Transverse colon (tissue), 4 donors: ENCODE data around the gene PYM1.

Experiments
- CTCF ChIP-seq, 5 experiments: fragments of 200-600 bp in 3 of 5; fragments of 450-650 bp in 2 of 5; sonication (generic) in 3 of 5; IDR thresholded peaks; 1 replicate in 2 of 5; 2 replicates in 3 of 5; pipeline ENCODE4 v1.5.1; 2016 to 2017; ENCODE audit warnings: antibody characterized with exemption in 5 of 5, inconsistent platforms in 3 of 5, mild to moderate bottlenecking in 2 of 5, moderate library complexity in 1 of 5
- EP300 ChIP-seq: sonication (generic); formaldehyde crosslinking; IDR thresholded peaks from one replicate; pipeline ENCODE4 v1.6.1; 2017; ENCODE audit warnings: antibody characterized with exemption, low read depth
- POLR2A ChIP-seq: fragments of 450-650 bp; IDR thresholded peaks from one replicate; pipeline ENCODE4 v1.6.1; 2016; ENCODE audit warnings: antibody characterized with exemption, mild to moderate bottlenecking, moderate library complexity
- POLR2AphosphoS5 ChIP-seq, 3 donors: sonication (generic); formaldehyde crosslinking; IDR thresholded peaks; one replicate each; pipeline ENCODE4 v1.6.1; 2016; ENCODE audit warnings: antibody characterized with exemption in 3 of 3

- no peak for TF ChIP-seq CTCF (IDR thresholded peaks at IDR 0.05)
- no peak for TF ChIP-seq POLR2A
- no peak for TF ChIP-seq POLR2AphosphoS5 (IDR thresholded peaks at IDR 0.05)
- no peak for TF ChIP-seq EP300
Observed at GRCh38 chr12:55915482-55915859, 12.2 kb downstream of the PYM1 start.
